Suprapubic skin (tissue), 3 donors: ENCODE measurements around the gene ASS1.

ENCODE experiments used
- EP300 ChIP-seq: sonication (generic); formaldehyde crosslinking; IDR thresholded peaks from one replicate; pipeline ENCODE4 v1.6.1; 2017; ENCODE audit warnings: antibody characterized with exemption
- POLR2A ChIP-seq, 2 donors: fragments of 450-650 bp; IDR thresholded peaks; one replicate each; pipeline ENCODE4 v1.6.1; 2017; ENCODE audit warnings: antibody characterized with exemption in 2 of 2, mild to moderate bottlenecking in 2 of 2, moderate library complexity in 2 of 2
- TF ChIP-seq, protein P1 (sequence below), 2 donors: fragments of 200-600 bp in 1 of 2; fragments of 450-650 bp in 1 of 2; sonication (generic) in 1 of 2; IDR thresholded peaks; one replicate each; pipeline ENCODE4 v1.5.1; 2016 to 2019; ENCODE audit warnings: antibody characterized with exemption in 2 of 2, mild to moderate bottlenecking in 1 of 2, moderate library complexity in 1 of 2

DNA sequence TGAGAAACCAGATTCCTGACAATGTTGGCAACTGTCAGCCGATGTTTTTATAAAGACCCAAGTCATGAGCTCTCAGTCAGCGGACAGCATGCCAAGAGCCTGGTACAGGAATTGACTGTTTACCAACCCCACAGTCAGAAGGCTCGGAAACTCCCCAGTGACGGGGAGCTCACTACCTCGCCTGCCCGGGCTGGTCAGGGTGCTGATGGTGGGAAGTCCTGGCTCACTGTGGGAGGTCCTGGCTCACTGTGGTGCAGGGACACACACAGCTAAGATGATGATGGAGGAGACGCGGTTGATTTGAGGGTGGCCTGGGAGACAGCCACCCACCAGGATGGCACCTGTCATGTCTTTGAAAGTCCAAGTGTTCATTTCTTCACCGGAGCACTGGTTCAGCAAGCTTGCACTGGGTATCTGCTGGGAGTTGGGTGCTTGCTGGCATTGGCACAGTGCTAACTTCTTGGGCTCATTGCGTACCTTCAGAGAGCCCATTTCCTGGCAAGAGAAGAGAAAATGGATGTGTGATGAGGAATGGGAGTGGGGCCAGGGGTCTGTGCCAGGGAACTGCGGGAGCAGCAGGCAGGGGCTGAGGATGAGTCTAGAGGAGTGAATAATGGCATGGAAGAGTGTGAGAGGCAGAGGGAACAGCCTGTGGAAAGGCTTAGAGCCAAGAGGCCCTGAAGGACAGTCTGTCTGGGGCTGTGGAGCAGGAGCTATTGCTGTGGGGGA, 15.3 kb downstream of the ASS1 start:
- TF ChIP-seq POLR2A (IDR thresholded peaks at IDR 0.05), result no peak
- TF ChIP-seq, protein P1, sequence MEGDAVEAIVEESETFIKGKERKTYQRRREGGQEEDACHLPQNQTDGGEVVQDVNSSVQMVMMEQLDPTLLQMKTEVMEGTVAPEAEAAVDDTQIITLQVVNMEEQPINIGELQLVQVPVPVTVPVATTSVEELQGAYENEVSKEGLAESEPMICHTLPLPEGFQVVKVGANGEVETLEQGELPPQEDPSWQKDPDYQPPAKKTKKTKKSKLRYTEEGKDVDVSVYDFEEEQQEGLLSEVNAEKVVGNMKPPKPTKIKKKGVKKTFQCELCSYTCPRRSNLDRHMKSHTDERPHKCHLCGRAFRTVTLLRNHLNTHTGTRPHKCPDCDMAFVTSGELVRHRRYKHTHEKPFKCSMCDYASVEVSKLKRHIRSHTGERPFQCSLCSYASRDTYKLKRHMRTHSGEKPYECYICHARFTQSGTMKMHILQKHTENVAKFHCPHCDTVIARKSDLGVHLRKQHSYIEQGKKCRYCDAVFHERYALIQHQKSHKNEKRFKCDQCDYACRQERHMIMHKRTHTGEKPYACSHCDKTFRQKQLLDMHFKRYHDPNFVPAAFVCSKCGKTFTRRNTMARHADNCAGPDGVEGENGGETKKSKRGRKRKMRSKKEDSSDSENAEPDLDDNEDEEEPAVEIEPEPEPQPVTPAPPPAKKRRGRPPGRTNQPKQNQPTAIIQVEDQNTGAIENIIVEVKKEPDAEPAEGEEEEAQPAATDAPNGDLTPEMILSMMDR (IDR thresholded peaks at IDR 0.05), result no peak
- no peak for TF ChIP-seq EP300
